Lower leg skin (tissue), 3 donors: ENCODE measurements around the gene GORASP1.

Experiments
- POLR2A ChIP-seq, 2 donors: fragments of 450-650 bp; IDR thresholded peaks; one replicate each; pipeline ENCODE4 v1.6.1; 2016 to 2017; ENCODE audit warnings: antibody characterized with exemption in 2 of 2, mild to moderate bottlenecking in 1 of 2, moderate library complexity in 1 of 2
- TF ChIP-seq, protein P1 (sequence below), 3 donors: fragments of 450-650 bp; IDR thresholded peaks; one replicate each; pipeline ENCODE4 v1.5.1; 2016; ENCODE audit warnings: antibody characterized with exemption in 3 of 3, mild to moderate bottlenecking in 3 of 3, moderate library complexity in 2 of 3

DNA sequence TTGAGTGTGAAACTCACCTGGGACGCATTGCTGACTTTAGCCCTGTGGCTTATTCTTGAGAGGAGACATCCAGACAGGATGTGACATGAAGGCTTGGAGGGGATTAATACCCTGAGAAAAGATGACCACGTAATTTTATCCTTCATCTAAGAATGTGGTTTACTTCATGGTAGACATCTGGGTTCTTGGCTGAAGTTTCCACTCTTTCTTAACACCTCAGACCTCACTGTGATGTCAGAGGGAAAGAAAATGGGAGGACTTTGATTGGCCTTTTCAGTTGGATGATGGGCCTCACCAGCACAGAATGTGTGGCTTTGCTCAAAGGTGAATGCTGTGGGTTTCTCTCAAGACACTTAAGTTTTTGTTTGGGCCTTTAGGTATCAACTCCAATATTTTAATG is 16.5 kb downstream of the GORASP1 start:
- TF ChIP-seq, protein P1, sequence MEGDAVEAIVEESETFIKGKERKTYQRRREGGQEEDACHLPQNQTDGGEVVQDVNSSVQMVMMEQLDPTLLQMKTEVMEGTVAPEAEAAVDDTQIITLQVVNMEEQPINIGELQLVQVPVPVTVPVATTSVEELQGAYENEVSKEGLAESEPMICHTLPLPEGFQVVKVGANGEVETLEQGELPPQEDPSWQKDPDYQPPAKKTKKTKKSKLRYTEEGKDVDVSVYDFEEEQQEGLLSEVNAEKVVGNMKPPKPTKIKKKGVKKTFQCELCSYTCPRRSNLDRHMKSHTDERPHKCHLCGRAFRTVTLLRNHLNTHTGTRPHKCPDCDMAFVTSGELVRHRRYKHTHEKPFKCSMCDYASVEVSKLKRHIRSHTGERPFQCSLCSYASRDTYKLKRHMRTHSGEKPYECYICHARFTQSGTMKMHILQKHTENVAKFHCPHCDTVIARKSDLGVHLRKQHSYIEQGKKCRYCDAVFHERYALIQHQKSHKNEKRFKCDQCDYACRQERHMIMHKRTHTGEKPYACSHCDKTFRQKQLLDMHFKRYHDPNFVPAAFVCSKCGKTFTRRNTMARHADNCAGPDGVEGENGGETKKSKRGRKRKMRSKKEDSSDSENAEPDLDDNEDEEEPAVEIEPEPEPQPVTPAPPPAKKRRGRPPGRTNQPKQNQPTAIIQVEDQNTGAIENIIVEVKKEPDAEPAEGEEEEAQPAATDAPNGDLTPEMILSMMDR (IDR thresholded peaks at IDR 0.05): no peak
- no peak for TF ChIP-seq POLR2A (IDR thresholded peaks at IDR 0.05)
